ENCODE data around the gene ACTN2. TPM values are rescaled to one million over a fixed set of nuclear protein-coding genes. Genes with fewer than 3 reads are reported as not detected.
A peak's percentile ranks its signal among the peaks of the same experiment; 100 is the strongest.

ACTN2 gene
- 1.1 TPM for polyA plus RNA-seq (2012; ENCODE audit: insufficient read depth, insufficient read length, low read depth)

DNA sequence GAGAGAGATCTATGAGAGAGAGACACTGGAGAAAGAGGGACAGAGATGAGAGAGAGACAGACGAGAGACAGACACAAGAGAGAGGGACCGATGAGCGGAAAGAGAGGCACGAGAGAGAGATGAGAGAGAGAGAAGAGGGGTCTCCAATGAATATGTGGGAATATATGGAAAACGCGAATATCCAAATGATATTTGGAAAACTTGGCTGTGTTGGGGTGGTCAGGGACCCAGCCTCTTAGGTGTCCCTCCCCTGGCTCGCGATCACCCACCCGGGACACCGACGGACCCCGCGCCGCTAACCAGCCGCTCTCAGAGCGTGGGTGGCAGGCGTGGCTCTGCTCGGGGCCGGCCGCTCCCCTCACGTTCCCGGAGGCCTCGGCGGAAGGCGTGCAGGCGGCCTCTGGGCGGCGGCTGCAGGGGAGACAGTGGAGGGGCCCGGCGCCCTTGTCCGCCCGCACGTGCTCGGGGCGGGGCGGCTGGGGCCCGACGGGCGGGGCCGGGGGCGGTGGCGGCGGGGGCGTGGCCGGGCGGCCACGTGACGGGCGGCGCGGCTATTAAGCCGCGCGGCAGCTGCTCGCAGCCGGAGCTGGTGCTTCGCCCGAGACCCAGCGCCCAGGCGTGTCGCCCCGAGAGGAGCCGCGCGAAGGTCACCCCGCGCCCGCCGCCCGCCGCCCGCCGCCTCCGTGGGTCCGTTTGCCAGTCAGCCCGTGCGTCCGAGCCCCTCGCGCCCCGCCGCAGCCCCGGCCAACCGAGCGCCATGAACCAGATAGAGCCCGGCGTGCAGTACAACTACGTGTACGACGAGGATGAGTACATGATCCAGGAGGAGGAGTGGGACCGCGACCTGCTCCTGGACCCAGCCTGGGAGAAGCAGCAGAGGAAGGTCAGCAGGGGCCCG lies at the start of gene ACTN2:
TSS of gene ACTN2 (plus strand) at position 583 of the 898 bp plus-strand sequence. CDS start at position 758, 175 bp downstream.
- Histone ChIP-seq H3K9me3 (peaks cover 9% of the 10 kb centered on the region; the same call in 1 of the 2 replicates), H3K36me3 (no peaks in the 10 kb centered on the region), H3K4me1 (no peaks in the 10 kb centered on the region; the same call in 1 of the 2 replicates), H3K4me3 (ENCODE audit: low read depth, low read length) (peak within 1 kb of the TSS; percentile 21), H3K27me3 (peaks cover 21% of the 10 kb centered on the region)
- TF ChIP-seq, protein P1, sequence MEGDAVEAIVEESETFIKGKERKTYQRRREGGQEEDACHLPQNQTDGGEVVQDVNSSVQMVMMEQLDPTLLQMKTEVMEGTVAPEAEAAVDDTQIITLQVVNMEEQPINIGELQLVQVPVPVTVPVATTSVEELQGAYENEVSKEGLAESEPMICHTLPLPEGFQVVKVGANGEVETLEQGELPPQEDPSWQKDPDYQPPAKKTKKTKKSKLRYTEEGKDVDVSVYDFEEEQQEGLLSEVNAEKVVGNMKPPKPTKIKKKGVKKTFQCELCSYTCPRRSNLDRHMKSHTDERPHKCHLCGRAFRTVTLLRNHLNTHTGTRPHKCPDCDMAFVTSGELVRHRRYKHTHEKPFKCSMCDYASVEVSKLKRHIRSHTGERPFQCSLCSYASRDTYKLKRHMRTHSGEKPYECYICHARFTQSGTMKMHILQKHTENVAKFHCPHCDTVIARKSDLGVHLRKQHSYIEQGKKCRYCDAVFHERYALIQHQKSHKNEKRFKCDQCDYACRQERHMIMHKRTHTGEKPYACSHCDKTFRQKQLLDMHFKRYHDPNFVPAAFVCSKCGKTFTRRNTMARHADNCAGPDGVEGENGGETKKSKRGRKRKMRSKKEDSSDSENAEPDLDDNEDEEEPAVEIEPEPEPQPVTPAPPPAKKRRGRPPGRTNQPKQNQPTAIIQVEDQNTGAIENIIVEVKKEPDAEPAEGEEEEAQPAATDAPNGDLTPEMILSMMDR (IDR thresholded peaks at IDR 0.05; ENCODE audit: low read depth, low read length), result no peak
- DNase-seq, result peak; percentile 82

DNA sequence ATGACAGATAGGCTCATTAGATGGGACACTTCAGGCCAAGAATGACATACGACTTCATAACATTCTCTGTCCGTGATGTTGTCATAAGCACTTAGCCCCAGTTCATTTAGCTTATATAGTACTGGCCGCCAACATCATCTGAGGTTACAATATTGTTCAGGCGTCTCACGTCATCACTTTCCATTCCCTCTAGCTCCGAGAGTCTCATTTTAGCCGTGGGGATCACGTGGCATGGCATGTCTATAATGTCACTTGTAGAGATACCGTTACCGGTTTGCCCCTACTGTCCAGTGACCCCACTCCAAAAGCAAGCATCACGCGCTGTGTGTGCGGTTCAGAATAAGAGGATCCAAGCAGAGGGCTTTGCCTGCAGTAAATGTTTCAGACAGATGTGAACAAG lies 47.4 kb upstream of the ACTN2 start:
- Histone ChIP-seq H3K4me3 (ENCODE audit: low read depth, low read length) (no peak overlapping the region), H3K9me3 (no peaks in the 10 kb centered on the region), H3K36me3 (no peaks in the 10 kb centered on the region), H3K4me1 (no peaks in the 10 kb centered on the region), H3K27me3 (no peaks in the 10 kb centered on the region)
- DNase-seq, result no peak
- TF ChIP-seq, protein P1 (IDR thresholded peaks at IDR 0.05; ENCODE audit: low read depth, low read length), result no peak

DNA sequence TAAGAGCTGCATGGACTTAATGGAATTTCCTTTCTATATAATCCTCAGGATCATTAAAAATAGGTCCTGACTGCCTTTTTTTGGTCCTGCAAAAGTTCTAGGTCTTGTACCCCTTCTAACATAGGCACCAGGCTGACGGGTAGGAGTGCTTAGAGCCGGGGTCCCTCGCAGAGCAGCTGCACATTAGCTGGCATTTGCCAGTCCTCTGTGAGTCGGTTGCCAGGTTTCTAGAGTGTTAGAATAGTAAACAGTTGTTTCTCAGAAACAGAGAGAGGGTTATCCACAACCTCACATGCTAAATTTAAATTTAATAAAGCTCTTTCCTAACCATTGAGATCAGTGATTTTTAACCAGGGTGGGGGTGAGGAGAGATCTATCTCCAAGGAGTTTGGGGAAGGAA lies 46.6 kb upstream of the ACTN2 start:
- no peaks in the 10 kb centered on the region for H3K4me1 ChIP-seq
- TF ChIP-seq, protein P1 (IDR thresholded peaks at IDR 0.05; ENCODE audit: low read depth, low read length), result no peak
- H3K36me3 ChIP-seq, result no peaks in the 10 kb centered on the region
- no peak overlapping the region for H3K4me3 ChIP-seq (ENCODE audit: low read depth, low read length)
- no peaks in the 10 kb centered on the region for H3K27me3 ChIP-seq
- no peak for DNase-seq
- H3K9me3 ChIP-seq, result no peaks in the 10 kb centered on the region

DNA sequence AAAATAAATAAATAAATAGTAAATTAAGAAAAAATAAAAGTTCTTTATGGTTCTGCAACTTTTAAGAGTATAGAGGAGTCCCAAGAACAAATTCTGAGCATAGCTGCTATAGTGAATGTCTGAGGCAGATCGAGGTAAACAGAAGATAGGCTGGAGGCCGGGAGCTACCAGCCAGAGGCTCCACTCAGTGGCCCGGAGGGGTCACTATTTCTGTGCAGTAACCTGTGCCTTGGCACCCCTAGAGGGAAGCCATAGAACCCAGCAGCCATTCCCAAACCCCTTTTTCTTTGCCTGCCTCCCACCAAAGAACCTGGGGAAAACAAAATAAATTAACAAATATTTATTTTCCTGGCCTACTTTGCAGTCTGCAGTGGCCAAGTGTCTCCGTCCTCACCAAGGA lies 43.5 kb upstream of the ACTN2 start:
- Histone ChIP-seq H3K36me3 (no peaks in the 10 kb centered on the region), H3K27me3 (no peaks in the 10 kb centered on the region), H3K4me3 (ENCODE audit: low read depth, low read length) (no peak overlapping the region), H3K4me1 (no peaks in the 10 kb centered on the region), H3K9me3 (no peaks in the 10 kb centered on the region)
- TF ChIP-seq, protein P1 (IDR thresholded peaks at IDR 0.05; ENCODE audit: low read depth, low read length), result no peak
- no peak for DNase-seq

DNA sequence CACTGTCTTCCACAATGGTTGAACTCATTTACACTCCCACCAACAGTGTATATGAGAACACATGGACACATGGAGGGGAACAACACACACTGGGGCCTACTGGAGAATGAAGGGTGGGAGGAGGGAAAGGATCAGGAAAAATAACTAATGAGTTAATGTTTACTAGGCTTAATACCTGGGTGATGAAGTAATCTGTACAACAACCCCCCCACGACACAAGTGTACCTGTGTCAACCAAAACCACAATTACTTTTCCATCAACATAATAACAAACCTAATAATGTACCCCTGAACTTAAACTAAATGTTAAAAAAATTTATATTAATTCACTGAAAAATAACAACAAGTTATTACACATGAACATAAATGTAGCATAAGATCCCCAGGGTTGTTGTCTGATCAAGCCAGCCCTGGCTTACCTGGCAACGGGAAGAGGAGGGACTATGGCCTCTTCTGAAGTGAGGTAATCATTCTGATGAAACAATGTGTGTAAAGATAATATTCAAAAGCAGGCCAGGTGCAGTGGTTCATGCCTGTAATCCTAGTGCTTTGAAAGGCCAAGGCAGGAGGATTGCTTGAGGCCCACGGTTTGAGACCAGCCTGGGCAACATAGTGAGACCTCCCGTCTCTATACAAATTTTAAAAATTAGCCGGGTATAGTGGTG lies 41.2 kb upstream of the ACTN2 start:
- H3K27me3 ChIP-seq, result no peaks in the 10 kb centered on the region
- DNase-seq, result no peak
- H3K9me3 ChIP-seq, result no peaks in the 10 kb centered on the region; the same call in 1 of the 2 replicates
- H3K36me3 ChIP-seq, result no peaks in the 10 kb centered on the region
- H3K4me3 ChIP-seq (ENCODE audit: low read depth, low read length), result no peak overlapping the region
- H3K4me1 ChIP-seq, result no peaks in the 10 kb centered on the region
- TF ChIP-seq, protein P1 (IDR thresholded peaks at IDR 0.05; ENCODE audit: low read depth, low read length), result no peak
